ENCODE measurements around the gene PATE3.

The PATE3 gene

DNA sequence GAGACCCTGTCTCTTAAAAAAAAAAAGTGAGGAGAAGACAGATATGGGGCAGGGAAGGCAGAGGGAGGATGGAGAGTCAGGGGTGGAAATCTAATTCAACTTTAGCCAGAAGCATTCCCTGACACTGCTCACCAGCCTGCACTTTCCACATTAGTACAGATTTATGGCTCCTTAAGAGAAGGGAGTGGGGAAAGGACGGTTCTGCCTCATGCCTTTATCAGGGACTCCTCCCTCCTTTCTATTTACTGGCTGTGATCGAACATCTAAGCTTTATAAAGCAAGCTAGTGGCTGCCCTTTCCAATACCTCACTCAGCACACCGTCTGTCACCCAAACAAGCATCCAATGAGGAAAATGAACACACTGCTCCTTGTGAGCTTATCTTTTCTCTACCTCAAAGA is 45.1 kb downstream of the PATE3 start, which contains the start of gene PATE4:
PATE4 (plus strand) TSS at position 301 of the 400 bp plus-strand sequence; CDS start at position 345, 44 bp downstream.
- Histone ChIP-seq H3K4me3 (no peak within 1 kb of the TSS), H3K27ac (no peak within 1 kb of the TSS)

DNA sequence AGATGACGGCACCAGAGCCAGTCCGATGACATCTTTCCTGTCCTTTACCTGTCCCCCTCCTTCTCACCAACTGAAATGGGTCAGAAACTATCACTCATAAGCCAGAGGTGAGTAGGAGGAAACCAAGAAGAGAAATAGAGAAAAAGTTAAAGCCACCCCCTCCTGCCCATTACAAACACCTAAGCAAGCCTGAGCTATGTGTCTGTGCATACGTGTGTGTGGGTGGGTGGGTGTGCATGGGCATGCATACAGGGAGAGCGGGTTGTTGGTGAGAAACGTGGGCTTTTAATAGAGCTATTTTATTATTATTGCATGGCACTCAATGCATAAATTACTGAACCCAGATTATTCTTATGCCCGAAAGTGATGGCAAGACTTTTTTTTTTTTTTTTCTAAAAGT is 47.8 kb downstream of the PATE3 start:
- Histone ChIP-seq H3K27ac (no peak overlapping the region), H3K4me3 (no peak overlapping the region)

Measured in skin epidermis (tissue), 12 donors.